GM13976 (cell line): Measurements from ENCODE around the gene ZNF579.

ENCODE experiments used
- DNase-seq: peaks from one replicate; pipeline ENCODE4 v3.0.0; 2012; ENCODE audit warnings: low spot score
- CTCF ChIP-seq: IDR thresholded peaks from 2 replicates; pipeline ENCODE4 v1.5.1; 2012; ENCODE audit warnings: borderline replicate concordance, mild to moderate bottlenecking; ENCODE audit not compliant: insufficient read depth; ENCODE audit errors: extremely low read depth, missing control alignments, control extremely low read depth
- in situ Hi-C: fragments of 300-500 bp; cut with MboI; formaldehyde crosslinking; loops from one replicate; pipeline ENCODE4 v1.12.0; 2022; ENCODE audit warnings: low sequenced_read_pairs, mixed read lengths, inconsistent platforms; ENCODE audit not compliant: unreplicated experiment

ZNF579 gene

GRCh38 chr19:55580628-55581144 is at the start of gene ZNF579:
Gene ZNF579 (minus strand): TSS chr19:55580848. CDS start chr19:55579639, 1,209 bp downstream.
- in situ Hi-C loops, result no loop called here
- TF ChIP-seq CTCF, result no peak
- DNase-seq, result peak; percentile 89

- DNase-seq, result no peak
- no peak for TF ChIP-seq CTCF
- in situ Hi-C loops, result loop anchor here (5.0 kb wide), 1 partner anchor 109 kb away; no protein-coding TSS in a partner anchor
Observed at GRCh38 chr19:55626350-55626749, 45.7 kb upstream of the ZNF579 start.

GRCh38 chr19:55625004-55625326 is 44.3 kb upstream of the ZNF579 start:
- in situ Hi-C loops, result loop anchor here (5.0 kb wide), 1 partner anchor 108 kb away; no protein-coding TSS in a partner anchor
- TF ChIP-seq CTCF, result no peak
- DNase-seq, result no peak

GRCh38 chr19:55624109-55625003 is 43.7 kb upstream of the ZNF579 start, which contains the start of gene ZNF784:
Gene ZNF784 (minus strand): TSS chr19:55624566. CDS start chr19:55624561, 5 bp downstream.
- TF ChIP-seq CTCF, result no peak
- in situ Hi-C loops, result loop anchor here (5.0 kb wide), 1 partner anchor 107 kb away; no protein-coding TSS in a partner anchor
- DNase-seq, result peak; percentile 95

GRCh38 chr19:55623561-55623960 is 42.9 kb upstream of the ZNF579 start:
- in situ Hi-C loops, result no loop called here
- no peak for TF ChIP-seq CTCF
- DNase-seq, result no peak

- no peak for TF ChIP-seq CTCF
Observed at GRCh38 chr19:55623130-55623529, 42.5 kb upstream of the ZNF579 start.

More at GRCh38 chr19:55623130-55623529, 42.5 kb upstream of the ZNF579 start:
- in situ Hi-C loops, result no loop called here
- DNase-seq, result no peak
